NCI-H1694 (cell line): ENCODE data around the gene ZDHHC1.
"Not testable (repeated sequence)": the region's sequence is repeated elsewhere in the genome, so short reads cannot be mapped to it uniquely, and the experiment has no call there.

Experiments
- DNase-seq: peaks from one replicate; lab custom pipeline; 2025; lab: John Stamatoyannopoulos, UW

ZDHHC1 gene

DNA sequence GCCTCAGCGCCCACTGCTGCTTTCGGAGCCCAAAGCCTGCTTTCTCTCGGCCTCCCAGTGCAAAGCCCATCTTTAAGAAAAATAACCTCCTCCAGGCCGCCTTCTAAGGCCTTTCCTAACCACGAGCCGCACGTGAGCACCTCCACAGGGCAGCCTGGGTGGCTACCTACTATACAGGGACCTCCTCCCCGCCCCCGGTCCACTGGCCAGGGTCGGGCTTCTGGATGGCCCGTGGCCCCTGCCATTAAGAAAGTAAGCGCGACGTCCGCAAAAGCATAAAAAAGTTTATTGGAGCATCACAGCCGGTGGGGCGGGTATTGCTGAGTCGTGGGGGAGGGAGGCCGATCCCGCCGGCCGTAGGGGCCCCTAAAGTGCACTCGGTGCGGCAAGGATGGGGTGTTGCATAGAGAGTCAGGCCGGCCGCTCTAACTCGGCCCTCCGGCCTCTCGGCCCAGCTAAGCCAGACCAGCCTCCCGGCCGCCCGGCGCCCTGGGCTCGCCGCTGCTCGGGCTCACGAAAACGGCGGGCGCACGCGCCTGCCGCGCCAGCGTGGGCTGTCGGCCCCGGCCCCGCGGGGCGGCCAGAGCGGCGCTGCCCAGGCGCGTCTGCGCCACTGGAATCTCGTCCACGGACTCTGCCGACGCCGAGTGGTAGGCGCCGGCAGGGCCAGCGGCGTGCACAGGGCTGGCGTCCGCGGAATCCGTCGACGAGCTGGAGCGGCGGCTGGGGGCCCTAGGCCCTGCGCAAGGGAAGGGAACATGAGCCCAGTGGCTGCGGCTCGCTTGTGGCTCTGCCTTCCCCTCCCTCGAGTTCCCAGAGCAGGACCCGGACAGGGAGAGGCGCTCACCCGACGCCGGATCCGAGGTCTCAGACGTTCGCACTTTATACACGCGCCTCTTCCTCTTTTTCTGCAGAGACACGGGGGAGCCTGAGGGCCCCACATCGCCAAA is 21.8 kb downstream of the ZDHHC1 start:
- DNase-seq, result no peak

DNA sequence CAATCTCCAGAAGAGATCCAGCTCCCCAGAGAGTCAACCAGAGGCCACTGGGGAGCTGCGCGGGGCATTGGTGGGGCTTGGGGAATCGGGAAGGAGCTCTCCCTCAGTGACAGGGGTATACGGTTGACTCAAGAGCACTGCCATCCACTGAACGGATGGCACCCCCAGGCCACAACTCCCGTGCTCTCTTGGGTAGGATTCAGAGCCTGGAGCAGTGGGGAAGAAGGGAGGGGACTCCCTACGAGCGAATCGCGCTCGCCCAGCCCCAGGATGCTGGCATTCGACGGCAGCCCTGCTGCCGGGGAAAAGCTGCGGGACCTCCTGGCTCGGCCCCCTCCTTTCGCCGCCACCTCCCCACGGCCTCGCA is 22.5 kb downstream of the ZDHHC1 start:
- no peak for DNase-seq

DNA sequence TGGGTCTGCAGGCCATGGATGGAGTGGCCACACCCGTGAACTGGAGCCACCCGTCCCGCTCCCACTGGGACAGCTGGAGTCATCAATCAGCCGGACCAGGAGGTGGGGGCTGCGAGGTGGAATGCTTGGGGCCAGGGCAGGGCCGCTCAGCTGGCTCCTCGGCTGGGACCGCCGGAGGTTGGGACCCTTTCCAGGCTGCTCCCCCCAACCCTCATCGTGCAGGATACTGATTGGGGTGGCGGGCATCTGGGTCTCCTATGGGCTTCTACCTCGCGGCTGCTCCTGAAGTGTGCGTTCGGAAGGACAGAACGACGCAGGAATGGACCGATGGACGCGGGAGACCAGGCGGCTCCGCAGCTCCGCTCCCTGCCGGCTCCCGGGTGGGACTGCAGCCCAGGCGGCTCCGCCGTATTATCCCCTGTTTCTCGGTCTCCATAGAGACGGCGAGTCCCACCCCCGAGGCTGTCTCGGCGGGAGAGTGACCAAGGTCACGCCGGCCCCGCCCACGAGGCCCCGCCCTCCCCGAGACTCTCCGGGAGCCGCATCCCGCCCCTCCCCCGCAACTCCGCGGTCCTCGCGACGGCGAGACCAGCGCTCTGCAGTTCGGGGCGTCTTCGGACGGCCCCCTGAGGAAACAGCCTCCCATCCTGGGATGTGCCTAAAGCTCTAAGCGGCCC is 23.0 kb downstream of the ZDHHC1 start, which contains the start of gene TPPP3:
Gene TPPP3 (minus strand): TSS at position 388 of the 677 bp plus-strand sequence. CDS start 2,387 bp downstream, outside the sequence.
- DNase-seq, result no peak

DNA sequence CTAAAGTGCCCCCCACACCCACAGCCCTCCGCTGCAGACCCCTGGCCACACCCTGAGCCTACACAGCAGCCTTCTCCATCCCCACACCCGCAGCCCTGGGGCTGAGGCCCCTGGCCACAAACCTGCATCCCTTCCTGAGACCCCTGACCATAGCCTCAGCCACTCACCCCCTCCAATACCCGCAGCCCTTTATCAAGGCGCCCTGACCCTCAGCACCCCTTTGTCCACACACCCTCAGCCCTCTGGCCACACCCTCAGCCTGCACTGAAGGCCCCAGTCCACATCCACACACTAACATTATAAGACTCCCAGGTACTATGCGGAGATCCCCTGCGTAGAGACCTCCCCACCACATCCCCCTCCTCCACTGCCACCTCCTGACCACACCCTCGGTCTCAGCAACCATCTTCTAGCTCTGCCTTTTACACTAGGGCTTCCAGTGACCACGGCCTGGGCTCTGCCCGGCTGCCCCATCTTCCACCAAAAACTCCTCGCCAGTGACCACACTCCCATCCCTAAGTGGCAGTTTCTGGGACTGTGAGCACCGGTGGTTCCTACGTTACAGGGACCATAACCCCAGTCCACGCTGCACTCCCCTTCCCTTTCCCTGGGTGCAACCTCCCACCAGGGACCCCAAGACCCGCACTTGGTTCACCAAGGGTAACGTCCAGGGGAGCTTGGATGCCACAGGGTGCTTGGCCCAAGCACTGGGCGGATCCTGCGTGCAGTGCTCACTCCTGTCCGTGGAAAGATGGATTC is 23.8 kb downstream of the ZDHHC1 start:
- DNase-seq, result no peak

DNA sequence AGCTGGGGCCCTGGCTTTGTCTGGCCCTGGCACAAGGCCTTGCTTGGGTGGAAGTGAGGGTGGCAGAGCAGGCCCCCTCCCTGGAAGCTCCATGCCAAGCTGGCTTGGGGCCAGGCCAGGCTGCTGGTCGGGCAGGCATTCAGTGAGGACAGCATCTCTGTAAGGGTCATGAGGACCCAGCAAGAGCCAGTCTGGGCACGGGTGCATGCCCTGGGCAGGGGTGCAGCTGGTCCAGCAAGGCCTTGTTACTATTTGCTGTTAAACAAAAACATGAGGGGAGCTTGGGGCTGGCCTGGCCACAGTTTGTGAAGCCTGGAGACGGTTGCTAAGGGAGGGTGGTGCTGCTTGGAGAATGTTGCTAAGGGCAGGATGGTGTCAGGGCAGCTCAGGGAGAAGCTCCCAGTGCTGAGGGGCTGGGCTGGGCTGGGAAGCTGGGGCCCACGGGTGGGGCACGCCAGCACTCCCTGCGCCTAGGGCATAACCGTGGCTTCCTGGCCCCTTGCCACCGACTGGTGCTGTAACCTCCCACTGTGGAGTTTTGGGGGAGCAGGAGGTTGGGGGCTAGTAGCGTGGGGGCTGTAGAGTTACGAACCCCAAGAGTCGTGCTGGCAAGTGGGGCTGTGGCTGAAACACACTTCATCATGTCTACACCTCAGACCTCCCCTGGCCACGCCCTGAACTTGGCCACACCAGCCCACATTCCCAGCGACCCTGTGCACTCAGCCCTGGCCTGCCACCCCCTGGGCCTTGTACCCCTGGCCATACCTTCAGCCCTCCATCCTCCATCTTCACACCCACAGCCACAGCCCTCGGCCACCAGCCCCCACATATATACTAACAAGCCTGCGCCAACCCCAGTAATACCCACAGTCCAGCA is 24.6 kb downstream of the ZDHHC1 start:
- DNase-seq, result no peak

DNA sequence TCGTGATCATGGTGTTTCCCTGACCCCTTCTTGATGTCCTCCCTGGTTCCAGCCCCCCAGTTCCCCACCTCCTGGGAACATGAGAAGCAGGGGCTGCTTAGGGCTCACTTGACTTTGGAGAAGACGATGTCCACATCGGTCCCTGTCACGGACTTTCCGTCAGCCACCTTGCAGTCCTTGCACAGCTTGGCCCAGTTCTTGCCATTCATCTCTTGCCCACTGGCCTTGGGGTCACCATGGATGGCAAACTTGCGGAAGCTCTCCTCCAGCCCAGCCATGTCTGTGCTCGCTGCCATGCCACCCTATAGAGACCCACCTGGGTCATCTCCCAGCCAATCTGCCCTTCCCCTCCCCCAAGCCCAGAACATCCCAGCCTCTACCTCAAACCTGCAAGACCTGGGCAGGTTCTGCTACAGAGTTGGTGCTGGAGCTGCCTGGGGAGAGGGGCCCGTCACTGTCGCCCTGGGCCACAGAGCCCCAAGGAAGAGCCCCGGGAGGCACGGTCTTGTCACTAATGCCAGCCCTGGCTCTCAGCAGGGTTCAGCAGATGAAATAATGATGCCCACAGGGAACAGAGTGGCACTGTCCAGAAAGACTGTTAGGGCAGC is 25.4 kb downstream of the ZDHHC1 start:
- no peak for DNase-seq

DNA sequence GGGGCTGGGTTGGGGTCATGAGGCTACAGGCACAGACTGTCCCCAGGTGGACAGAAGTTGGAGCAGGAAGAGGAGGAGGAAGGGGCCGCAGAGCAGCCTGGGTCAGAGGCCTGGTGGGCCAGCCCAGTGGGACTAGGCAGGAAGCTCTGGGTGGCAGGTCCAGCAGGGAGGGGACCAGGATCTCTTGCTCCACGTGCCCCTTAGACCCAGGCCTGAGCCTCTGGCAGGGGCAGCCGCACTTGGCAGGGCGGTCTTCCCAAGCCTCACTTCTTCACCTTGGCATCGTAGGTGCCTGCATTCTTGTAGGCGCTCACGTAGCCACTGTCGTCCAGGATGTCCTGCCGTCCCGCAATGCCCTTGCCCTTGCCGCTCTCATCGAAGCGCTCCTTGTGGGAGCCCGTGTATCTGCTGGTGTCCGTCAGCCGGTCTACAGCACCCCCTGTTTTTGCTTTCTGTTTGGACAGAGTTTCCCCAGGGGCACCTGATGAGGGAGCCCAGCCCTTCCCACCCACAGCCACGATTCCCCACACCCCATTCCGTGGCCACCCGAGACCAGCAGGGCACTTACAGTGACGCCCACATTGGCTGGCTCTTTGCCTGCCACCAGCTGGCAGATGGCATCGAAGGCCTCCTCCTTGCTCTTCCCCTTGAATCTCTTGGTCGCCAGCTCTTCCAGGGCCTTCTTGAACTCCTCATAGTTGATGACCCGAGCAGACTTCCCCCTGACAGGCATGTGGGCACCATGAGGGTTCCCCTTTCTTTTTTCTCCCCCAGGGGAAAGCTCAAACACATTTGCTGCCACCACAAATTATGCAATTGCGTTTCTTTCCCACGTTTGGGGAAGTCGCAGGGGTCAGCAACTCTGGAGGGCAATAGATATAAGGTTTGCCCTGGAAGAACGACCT is 26.1 kb downstream of the ZDHHC1 start:
- DNase-seq, result no peak

DNA sequence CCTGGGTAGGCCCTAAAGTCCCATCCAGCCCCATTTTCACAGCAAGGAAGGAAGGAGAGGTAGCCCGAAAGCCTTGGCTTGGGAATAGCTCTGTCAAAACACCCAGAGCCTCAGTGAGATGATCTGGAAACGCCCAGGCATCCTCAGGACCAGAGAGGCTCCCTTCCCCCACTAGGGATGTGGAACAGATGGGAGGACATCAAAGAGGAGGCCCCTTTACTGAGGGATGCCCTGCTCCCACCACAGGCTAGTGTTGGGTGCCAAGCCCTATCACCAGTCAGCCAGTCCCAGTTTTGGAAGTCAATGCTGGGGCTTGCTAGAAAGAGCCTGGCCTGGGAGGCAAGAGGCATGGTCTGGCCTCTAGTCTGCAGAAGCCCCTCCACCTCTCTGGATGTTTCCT is 27.7 kb downstream of the ZDHHC1 start:
- no peak for DNase-seq

DNA sequence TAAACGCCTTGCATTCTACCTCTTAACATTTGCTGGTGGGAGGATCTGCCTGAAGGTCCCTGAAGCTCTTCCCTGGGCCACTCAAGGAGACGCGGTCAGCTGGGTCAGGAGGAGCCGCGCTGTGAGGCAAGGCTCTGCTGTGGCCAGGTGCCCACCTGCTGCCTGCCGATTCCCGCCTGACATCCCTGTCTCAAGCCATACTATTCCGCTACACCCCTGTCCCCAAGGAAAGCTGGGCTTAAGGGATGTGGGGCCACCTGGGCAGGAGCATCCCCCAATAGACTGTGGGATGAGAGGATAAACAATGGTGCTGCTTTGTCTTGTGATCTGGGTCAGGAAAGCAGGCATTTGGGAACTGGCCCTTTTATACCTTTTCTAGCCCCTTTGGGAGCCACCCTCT is 28.1 kb downstream of the ZDHHC1 start:
- DNase-seq, result no peak

DNA sequence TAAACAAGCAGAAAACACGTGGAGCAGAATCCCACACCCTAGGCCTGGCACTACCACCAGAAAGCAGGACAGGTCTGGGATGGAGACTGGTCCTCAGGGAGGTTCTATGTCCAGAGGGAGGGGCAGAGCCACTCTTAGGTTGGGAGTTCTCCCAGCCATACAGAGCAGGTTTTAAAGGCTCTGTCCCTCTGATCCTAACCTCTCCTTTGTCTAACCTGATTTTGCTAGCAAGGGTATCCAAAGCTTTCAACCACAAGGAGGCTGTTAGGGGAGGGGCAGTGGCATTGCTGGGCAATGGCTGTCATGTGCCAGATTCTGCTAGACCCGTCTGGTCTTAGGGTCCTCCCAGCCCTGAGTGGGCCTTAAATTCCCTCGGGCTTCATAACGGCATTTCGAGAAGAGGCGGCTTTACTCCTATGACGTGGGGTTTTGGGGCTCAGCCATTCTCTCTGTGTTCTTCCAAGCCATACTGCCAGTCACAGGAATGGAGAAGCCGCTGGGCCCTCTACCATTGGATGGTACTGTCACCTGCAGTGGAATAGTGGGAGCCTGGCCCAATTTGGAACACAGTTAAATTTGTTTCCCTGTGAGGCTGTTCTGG is 28.7 kb downstream of the ZDHHC1 start:
- no peak for DNase-seq

DNA sequence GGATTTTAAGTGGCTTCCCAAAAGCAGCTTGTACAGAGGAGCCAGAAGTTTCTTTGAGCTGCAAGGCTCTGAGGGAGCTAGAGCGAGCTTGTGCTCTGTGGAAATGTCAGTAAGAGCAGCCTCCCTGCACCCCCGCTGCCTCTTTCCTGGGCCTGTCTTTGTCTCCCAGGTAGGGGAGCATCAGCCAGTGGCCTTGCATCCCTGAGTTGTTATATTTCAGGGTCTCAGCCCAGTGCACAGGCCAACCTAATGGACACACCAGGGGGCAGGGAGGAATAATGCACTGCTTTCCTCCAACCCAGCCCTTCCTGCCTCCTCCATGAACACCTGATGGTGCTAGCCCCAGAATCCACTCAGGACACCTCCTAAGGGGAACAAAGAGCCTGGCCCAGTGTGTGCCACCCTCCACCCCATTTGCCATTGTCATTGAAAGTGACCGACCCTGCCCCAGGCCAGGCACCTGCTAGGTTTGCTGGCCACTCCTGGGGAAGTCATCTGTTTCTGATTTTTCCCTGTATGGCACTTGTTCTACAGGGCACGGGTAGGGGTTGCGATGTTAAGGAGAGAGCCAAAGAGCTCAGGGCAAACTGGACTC is 29.3 kb downstream of the ZDHHC1 start:
- DNase-seq, result no peak

DNA sequence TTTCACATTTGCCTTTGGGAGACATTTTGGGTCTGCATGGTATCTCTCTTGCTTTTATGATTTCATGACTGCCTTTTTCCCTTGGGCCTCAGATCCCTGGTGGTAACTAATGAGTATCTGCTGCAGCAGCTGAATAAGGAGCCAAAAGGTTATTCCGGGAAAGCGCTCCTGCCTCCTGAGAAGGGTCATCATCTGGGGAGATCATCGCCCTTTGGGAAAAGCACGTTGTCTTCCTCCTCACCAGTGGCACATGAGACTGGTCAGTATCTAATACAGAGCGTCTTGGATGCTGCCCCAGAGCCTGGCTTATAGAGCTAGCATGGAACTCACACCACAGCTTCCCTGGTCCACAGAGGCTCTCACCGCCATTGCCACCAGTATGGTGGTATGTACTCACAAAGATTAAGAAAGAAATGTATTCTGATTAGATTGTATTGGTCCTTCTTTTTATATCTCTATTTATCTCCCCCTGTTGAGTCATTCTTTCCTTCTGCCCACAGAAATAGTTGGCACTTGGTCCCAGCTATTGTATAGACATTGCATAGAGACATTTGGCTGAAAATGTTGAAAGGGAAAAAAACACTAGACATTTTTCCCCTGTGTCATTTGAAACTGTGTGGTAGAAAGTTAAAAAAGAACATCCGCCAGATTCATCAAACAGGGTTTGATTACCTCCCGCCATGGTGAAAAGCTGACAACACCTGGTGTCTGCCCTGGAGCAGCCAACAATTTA is 31.3 kb downstream of the ZDHHC1 start:
- no peak for DNase-seq

DNA sequence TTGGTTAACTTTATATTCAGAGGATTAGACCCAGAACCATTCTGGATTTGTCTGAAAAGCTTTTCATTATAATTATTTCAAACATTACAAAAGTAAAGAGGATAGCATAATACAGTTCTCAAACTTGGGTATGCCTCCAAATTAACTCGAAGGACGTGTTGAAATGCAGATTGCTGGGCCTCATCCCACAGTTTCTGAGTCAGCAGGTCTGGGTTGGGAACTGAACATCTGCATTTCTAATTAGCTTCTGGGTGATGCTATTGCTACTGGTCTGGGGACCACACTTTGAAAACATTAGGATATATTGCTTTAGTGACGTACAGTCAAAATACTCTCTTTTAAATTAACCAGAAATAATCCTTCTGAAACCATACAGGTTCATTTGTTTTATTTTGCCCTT is 33.0 kb downstream of the ZDHHC1 start:
- no peak for DNase-seq

DNA sequence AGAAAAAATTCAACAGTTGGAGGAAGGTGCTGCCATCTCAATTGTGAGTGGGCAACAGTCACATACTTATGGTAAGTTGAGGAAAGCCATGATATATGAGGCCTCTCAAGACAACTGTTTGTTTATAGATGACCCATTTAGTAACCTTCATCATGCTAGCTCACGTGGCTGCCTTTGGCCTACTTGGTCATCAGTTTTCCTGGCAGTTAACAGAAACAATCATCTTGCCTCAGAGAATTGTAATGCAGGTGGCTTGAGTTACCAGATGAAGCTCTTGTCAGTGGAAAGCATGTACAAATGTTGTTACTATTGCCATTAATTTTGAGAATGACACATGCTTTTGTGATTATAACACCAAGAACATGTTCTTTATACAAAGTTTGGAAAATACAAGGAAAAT is 37.6 kb downstream of the ZDHHC1 start:
- DNase-seq, result no peak

DNA sequence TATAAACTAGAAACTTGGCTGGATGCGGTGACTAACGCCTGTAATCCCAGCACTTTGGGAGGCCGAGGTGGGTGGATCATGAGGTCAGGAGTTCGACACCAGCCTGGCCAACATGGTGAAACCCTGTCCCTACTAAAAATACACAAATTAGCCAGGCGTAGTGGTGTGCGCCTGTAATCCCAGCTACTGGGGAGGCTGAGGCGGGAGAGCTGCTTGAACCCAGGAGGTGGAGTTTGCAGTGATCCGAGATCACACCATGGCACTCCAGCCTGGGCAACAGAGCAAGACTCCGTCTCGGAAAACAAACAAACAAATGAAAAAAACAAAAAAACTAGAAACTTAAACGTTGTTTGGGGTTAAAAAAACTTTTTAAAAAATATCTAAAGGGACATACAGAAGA is 40.3 kb downstream of the ZDHHC1 start:
- not testable (repeated sequence) for DNase-seq

DNA sequence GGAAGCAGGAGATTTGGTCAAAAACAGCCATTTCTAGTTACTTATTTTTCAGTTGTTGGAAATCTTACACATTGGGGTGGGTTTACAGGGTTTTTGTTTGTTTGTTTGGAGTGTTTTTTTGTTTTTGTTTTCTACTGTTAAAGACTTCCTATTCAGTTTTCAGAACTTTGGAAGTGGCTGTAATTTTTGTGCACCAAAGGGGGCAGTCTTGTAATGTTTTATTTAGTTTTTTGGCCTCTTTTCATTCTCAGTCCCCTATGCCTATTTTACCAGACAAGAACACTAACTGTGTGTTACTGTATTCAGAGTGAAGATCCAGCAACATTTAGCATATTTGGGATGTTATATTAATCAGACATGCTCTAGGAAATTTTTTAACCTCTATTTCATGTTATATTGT is 43.6 kb downstream of the ZDHHC1 start:
- DNase-seq, result peak; percentile 9

DNA sequence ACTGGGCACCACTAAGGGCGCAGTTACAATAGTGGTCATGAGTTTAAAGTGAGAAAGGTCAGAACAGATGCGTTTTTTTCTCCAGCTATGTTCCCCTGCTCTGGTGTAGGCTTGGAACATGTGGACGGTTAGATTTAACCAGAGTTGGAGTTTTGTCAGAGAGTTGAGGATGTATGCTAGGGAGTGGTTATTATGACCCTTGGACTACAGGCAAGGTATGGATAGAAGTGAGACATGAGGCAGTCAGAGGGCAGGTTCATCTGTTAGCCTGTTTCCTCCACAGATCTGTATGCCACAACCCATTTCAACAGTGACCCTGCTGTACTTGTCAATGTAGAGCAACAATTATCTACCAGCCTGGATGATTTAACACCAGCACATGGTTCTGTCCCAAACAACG is 45.6 kb downstream of the ZDHHC1 start:
- DNase-seq, result no peak

DNA sequence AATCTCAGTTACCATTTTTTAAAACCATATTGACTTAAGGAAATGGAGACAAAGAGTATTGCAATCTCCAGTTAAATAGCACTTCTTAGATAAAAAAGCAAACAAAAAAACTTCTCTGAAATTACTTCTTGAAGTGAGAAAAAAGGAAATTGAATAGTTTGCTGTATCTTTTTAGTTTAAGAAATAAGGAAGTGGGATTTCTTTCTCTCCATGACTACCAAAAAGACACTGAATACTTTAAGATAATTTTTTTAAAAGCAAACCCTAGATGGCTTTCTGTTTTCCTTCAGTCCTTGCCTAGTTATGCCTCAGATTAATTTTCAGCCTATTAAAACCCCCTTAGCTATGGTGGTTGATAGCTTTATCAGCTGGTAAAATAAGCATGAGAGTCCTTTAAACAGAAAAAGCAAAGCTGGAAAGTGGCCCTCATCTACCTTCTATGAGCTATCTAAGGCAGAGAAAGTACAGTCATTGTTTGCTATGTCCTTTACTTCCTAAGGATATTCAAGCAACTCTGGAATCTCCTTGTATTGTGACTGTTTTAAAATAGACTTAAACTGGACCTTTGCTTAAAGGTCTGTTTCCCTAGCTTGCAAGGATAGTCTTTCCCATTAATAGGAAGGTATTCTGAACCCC is 51.6 kb downstream of the ZDHHC1 start:
- DNase-seq, result no peak
